AG08396 (cell line): Measurements from ENCODE around the gene LINGO3.
A peak's percentile ranks its signal among the peaks of the same experiment; 100 is the strongest.
"Not testable (repeated sequence)": the region's sequence is repeated elsewhere in the genome, so short reads cannot be mapped to it uniquely, and the experiment has no call there.

ENCODE experiments used
- DNase-seq: peaks from one replicate; pipeline ENCODE4 v3.0.0; 2012; ENCODE audit warnings: low spot score, mixed read lengths

LINGO3 gene

DNA sequence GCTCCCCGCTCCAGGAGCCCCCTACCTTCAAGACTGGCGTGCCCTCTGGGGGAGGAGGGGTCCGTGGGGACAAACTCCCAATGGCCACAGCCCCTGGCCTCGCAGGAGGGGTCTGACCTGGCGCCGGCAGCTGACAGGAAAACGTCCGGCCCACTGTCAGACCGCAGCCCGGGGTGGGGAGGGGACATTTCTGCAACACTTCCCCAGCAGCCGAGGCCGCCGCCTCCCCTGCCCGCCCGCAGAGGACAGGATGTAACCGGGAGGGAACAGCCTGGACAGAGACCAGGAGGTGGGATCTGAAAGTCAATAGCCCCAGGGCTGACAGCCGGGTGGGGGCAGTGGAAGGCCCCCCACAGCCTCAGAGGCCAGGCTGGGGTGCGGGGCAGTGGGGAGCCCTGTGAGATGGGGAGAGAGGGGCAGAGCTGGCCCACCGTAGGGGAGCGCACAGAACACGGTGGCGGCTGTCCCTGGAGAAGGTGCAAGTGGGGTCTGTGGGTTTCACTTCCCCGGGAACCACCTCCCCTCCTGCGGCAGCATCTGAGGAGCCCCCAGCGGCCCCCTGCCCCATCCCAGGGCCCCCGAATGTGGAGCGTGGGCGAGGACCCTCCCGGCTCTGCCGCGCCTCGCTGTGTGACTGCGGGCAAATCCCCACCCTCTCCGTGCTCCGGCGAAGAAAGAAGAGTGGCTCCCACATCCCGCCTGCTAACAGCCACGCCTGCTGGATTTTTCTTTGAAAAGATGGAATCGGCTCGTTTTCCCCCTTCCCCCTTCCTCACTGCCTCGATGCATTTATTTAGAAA is 25.7 kb downstream of the LINGO3 start, which contains the start of gene PEAK3:
Gene PEAK3 (minus strand): TSS at position 114 of the 800 bp plus-strand sequence. CDS start 1,244 bp downstream, outside the sequence.
- DNase-seq = no peak

DNA sequence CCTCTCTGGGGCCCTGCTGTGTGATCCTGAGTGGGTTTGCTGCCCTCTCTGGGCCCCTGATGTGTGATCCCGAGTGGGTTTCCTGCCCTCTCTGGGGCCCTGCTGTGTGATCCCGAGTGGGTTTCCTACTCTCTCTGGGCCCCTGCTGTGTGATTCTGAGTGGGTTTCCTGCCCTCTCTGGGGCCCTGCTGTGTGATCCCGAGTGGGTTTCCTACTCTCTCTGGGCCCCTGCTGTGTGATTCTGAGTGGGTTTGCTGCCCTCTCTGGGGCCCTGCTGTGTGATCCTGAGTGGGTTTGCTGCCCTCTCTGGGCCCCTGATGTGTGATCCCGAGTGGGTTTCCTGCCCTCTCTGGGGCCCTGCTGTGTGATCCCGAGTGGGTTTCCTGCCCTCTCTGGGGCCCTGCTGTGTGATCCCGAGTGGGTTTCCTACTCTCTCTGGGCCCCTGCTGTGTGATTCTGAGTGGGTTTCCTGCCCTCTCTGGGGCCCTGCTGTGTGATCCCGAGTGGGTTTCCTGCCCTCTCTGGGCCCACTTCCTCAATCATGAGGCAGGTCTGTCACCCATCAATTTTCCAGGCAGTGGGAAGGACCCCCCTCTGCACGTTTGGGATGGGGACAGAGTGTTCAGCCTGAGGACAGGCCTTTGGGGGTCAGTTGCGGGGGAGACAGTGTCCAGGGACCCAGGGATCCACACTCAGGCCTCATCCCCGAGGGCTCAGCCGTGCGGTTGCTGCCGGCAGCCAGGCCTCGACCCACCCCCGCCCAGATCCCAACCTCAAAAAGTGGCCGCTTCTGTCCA is 26.5 kb downstream of the LINGO3 start:
- not testable (repeated sequence) for DNase-seq

DNA sequence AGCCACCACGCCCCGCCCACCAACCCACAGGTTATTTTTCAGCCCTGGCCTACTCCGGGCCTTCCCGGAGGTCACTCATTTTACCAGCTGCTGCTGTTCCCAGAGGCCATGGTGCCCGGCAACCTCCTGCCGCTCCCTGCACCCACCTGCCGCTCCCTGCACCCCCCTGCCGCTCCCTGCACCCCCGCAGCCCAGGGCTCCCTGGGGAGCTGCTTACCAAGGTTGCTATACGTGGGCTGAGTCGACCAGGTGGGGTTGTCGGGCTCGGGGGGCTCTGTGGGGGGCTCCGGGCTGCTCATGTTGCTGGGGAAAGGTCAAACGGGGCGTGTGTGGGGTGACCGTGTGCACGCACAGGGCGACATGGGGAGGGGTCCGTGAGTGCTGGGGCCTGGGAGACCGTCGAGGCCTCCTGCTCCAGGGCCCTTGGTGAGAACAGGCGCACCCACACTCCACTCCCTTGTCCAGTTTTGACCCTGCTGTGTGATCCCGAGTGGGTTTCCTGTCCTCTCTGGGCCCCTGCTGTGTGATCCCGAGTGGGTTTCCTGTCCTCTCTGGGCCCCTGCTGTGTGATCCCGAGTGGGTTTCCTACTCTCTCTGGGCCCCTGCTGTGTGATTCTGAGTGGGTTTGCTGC is 27.2 kb downstream of the LINGO3 start:
- DNase-seq = no peak

DNA sequence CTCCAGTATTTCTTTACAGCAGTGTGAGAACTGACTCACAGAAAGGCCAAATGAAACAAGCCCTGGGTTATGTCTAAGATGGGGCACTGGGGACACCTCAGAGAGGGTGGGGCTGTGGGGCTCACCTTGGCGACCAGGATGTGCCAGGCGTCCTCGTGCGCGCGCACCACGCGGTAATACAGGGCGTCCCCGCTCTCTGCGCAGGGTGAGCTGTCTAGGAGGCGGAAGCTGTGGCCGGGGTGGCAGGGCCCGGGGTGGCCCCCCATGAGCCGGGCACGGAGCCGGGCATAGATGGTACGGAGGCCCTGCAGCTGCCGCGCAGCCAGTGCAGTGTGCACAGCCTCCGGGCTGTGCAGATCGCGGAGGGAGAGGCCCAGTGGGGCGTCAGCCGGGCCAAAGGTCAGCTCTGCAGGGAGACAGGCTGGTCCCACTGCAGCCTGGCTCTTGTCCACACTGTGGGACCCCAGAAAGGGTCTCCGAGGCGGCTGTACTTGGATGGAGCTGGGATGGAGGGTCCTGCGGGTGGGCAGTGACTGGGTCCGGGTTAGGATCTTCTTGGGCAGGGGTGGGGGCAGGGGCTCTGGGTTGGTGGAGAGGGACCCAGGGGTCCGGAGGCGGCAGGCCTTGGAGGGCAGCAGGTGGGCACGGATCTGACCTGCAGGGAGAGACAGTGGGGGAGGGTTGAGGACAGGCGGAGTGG is 29.3 kb downstream of the LINGO3 start:
- no peak for DNase-seq

DNA sequence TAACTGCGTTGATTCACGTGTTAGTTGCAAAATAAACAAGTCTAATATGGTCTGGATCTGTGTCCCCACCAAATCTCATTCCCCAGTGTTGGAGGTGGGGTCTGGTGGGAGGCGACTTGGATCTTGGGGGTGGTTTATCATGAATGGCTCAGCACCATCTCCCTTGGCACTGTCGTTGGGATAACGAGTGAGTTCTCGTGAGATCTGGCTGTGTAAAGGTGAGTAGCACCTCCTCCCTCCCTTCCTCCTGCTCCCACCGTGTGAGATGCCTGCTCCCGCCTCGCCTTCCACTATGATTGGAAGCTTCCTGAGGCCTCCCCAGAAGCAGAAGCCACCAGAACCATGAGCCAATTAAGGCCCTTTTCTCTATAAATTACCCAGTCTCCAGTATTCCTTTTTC is 30.8 kb downstream of the LINGO3 start:
- no peak for DNase-seq

DNA sequence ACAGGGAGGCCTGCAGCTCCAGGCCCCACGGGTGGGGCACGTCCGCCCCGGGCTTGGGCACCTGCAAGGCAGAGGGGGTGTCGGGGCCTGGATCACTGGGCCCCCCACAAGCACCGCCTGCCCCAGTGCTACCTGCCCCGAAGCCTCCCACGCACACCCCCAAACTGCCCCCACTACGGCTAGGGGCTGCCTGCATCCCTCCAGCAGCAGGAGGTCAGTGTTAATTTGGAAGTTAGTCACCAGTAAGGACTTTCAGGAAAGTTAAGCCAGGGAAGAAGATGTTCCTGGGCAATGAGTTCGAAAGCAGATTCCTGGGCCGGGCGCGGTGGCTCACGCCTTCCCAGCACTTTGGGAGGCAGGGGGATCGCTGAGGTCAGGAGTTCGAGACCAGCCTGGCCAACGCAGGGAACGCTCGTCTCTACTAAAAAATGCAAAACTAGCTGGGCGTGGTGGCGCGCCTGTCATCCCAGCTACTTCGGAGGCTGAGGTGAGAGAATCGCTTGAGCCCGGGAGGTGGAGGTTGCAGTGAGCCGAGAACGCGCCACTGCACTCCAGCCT is 31.4 kb downstream of the LINGO3 start:
- DNase-seq = no peak

DNA sequence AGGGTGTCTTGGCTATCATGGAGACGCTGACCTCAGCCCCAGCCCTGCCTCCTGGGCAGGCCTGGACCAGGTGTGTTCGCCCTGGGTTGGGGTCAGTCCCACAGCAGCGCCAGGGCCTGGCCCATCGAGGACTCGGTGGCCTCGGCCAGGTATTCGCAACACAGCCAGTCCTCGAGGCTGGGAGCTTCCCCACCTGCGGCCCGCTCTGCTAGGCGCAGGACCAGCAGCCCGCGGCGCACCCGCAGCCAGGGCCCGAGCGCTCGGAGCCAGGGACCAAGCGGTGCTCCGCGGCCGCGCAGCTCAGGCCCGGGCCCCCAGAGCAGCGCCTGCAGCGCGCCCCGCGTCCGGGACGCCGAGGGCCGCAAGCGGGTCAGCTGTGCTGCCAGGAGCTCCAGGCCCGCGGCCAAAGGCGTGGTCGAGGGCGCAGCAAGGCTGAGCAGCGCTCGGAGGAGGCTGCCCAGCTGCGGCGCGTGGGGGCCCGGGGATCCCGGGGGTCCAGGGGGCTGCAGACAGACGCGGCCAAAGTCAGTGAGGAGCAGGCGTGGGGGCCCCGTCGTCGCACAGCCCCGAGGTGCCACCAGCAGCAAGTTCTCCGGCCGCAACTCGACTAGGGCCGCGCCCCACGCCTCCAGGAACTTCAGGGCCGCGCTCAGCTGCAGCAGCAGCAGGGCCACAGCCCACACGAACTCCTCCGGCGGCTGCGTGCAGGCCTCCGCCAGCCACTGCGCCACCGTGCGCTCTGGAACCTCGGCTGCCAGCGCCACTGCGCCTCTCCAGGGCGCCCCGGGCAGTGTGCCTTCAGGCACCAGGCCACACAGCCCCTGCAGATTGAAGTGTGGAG is 32.1 kb downstream of the LINGO3 start:
- DNase-seq = no peak

DNA sequence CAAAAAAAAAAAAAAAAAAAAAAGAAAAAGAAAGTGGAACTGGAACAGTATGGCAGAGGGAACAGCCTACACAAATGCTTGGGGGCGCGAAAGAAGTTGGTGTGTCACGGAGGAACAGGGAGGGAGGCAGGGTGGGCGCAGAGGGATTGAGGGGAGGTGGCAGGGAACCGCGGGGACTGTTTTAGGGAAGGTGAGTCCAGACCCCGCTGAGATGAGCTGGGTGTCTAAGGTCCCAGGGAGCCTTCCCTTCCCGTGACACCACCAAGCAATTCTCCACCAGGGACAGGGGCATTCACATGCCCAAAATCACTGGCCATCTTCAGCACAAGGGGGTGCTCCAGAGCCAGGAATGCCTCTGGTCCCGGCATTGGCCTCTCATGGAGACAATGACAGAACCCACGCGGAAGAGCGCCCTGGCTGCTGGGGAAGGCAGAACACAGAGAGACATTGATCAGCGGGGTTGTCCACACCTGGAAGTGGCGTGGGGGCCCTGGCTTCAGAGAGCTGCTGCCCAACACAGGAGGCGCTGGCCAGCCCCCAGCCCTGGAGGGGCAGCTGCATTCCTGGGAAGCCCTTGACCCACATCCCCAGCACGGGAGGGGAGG is 32.9 kb downstream of the LINGO3 start:
- DNase-seq = peak; percentile 85

DNA sequence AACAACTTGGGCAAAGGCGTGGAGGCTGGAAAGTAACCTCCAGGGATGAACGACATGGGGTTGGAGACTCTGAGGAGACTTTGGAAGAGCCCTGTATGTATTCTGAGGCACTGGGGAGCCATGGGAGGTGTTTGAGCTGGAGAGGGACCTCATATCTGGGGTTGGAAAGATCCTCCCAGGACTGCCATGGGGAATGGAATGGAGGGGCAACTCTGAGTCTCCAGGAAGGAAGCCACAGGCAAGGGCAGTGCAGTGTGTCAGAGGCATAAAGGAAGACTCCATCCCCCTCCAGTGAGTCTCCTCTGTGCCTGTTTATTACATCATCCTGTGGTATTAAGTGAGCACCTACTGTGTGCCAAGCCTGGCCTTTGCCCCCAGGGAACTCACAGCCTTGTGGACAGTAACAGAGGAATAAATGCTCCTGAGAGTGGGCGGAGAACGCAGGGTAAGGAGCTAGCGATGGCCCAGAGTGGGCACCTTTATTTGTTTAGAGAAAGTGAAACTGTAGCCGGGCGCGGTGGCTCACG is 33.7 kb downstream of the LINGO3 start:
- DNase-seq = no peak

DNA sequence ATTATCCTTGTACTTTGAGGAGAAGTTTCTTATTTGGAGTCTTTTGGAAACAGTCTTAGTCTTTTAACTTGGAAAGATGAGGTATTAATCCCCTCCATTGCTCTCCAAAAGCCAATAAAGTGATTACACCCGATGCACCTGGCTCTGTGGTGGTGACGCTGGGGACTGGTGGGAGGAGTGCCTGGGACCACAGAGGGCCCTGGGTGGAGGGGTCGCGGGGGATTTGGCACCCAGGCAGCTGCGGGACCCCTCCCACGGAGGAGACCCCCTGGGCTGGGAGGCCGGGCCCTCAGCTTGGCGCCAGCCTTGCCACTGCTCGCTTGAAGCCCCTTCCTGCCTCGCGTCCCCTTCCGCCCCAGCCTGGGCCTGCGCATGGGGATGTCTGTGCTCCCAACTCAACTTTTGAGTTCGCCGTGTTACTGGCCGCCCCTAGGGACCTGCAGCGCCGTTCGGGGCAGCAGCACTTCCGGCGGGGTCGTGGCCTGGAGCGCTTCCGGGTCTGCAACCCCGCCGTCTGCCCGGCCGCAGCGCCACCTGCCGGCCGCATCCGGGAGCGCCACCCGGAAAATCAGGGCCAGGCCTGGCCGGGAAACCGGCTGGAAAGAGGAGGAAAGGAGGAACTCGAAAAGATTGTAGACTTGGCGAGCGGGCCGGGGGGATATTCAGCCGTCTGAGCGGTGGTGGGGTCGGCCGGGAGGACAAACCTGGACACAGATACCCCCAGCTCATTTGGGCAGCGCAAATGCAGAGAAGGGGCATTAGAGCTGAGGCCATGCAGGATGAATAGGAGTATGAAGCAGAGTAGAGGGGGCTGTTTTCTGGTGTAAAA is 34.4 kb downstream of the LINGO3 start:
- DNase-seq = peak; percentile 88

DNA sequence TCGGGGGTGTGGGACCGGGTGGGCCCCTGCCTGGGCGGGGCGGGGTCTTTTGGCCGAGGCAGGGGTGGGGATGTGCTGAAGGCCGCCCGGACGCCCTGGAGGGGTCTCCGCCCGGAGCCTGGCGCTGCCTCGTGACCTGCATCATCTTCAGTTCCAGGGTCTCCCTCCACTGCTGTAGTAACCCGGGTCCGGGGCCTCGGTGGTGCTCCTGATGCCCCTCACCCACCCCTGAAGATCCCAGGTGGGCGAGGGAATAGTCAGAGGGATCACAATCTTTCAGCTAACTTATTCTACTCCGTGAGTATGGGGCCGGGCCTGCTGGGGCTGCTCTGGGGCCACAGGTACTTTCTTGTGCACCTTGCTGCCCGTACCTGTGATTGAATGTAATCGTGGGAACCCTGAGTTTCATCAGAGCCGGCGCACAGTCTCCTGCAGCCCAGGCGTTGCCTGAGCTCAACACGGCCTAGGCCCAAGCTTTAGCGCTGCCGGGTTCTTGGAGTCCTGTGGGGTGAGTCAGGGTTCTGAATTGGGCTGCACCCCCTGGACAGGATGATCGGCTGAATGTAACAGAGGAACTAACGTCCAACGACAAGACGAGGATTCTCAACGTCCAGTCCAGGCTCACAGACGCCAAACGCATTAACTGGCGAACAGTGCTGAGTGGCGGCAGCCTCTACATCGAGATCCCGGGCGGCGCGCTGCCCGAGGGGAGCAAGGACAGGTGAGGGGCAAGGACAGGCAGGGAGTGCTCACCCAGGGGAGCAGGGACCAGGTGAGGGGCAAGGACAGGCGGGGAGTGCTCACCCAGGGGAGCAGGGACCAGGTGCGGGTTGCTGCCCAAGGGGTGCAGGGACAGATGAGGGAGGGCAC is 36.5 kb downstream of the LINGO3 start:
- peak; percentile 87 for DNase-seq

DNA sequence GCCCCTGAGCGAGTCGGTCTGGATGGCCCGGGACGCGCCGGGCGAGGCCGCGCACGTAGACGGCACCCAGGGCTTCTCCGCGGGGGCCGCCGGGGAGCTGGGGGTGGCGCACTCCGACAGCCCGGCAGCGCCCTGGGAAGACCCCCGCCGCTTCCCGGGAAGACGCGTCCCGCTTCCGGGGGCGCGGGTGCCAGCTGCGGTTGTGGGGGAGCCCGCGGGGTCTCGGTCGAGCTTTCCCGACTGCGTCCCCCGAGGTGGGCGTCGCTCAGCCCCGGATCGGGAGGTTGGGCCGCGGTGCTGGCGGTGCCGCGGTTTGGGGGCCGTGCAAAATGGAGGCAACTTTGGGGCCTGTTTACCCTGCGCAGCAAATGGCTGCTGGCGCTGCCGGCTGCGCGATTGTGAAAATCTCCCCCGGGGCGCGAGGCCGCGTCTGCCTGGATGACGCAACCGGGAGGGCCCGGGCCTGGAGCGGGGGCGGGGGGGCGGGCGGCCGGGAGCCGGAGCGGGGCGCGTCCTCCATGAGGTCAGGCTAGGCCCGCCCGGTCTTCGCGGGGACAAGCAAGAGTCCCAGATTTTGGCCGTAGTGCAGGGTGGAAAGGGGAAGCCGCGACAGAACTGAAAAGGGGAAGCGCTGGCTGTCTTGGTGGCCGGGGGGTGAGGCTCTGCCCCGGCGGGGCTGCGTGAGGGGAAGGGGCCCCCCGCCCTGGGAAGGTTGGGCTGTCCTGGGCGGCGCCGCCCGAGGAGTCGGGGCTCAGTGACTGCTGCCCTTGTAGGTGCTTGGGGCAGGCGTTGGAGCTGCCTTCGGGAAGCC is 37.3 kb downstream of the LINGO3 start:
- DNase-seq = peak; percentile 95

DNA sequence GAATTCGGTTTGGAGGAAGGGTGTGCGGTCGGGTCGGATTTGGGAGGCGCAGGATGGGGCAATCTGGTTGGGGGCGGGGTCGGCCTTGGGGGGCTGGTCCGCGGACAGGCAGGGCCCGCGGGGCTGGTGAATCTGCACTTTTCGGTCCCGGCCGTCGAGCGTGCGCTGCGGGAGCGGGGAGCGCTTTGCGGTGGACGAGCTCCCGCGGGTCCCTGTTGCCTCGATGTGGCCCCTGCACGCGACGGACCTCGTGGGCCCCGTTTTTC is 37.9 kb downstream of the LINGO3 start:
- DNase-seq = no peak

DNA sequence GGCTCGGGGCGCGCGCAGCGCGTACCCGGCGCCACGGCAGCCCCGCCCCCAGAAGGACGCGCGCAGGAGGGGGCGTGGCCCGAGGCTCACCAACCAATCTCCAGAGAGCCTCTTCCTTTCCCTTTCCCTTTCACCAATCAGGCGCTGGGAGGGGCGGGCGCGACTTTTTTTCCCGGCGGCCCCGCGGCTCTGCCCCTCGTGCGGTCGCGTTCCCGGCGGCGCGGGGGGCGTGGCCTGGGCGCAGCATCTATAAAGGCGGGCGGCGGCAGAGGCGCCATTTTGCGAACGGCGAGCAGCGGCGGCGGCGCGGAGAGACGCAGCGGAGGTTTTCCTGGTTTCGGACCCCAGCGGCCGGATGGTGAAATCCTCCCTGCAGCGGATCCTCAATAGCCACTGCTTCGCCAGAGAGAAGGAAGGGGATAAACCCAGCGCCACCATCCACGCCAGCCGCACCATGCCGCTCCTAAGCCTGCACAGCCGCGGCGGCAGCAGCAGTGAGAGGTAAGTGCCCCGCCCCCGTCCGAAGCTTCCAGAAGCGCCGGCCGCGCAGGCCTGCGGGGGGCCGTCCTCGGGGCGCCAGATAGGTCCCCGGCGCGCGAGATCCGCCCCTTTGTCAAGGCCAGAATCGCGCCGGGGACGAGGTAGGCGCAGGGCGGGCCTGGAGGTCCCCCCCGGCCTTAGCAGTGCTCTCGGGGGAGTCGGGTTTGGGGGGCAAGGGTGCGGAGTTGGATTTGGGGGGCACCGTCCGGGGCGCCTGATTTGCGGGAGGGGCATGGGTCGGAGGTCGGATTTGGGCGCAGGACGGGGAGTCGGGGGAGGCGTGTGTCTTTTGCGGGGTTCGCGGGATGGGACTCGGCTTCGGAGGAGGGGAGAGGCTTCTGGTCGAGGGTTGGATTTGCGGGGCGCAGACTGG is 38.5 kb downstream of the LINGO3 start:
- DNase-seq = peak; percentile 100

DNA sequence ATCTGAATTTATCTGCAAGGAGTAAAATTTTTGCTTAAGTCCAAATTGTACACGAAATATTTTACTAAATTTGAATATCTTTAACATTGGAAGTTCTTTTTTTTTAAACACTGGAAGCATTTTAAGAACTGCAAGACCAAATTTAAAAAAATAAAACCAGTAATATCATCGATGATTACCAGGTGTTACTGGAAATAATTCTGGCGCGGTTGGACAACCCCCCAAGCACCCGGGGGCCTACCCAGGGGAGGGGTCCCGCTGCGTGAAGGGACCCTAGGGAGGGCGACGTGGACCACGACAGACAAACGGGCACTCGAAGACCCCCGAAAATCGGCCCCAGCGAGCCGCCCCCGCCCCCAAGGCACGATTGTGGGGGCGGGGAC is 39.1 kb downstream of the LINGO3 start:
- DNase-seq = no peak

DNA sequence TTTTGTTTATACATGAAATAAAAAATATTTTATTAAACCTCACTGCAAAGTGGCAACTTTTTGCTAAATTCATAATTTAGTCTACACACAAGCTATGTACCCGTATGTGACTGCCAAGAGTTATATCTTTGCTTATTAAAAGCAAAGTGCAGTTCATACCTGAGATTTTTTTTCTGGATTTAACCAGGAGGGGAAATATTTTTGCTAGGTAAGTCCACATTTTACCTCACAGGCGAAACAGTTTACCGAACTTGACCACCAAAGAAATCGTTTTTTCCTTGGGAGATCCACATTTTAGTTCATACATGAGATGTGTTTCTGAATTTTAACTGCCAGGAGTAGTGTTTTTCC is 39.5 kb downstream of the LINGO3 start:
- no peak for DNase-seq
